Measurements from ENCODE around the gene NMT1. TPM values are rescaled to one million over a fixed set of nuclear protein-coding genes. Genes with fewer than 3 reads are reported as not detected.
A peak's percentile ranks its signal among the peaks of the same experiment; 100 is the strongest.

NMT1 gene
- total and polyA plus RNA-seq, 7 experiments from 2014 or later = 37.5 to 136 (median 84.2) TPM

DNA sequence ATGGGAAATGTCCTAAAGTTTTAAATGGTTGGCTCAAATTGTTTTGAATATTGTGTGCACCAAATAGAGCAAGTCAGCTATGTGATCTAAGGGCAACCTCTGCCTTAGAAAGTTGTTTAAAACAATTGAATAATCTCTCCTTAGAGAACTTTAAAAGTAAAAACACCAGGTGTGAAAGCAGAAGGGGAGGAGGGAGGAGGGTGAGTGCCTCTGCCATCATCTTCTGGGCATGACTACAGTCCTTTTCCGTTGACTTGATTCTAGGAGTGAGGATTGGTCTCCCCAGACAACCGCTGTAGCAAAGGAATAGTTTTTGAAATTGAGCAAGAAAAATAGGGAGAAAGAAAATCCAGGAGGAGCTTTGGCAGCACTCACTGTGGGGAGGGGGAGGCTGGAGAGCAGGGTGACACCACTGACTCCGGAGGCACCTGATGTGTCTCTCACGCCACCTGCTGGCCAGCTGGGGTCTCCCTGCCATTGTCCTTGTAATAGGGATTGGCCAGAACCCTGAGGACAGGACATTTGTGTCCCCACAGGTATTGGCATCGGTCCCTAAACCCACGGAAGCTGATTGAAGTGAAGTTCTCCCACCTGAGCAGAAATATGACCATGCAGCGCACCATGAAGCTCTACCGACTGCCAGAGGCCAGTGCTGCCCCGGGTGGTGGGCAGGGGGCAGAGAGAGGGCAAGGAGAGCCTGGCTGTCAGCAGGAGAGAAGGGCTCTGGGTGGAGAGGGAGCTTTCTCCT, 37.9 kb downstream of the NMT1 start:
- Histone ChIP-seq H3K27me3 (ENCODE audit: control insufficient read depth in 2 of 2, insufficient read depth in 2 of 2, low read length in 2 of 2) (no peaks in the 10 kb centered on the region), H3K9me3 (ENCODE audit: control insufficient read depth in 2 of 3, low read length in 3 of 3) (no peaks in the 10 kb centered on the region), H3K36me3 (ENCODE audit: control insufficient read depth in 2 of 3, insufficient read depth in 3 of 3, low read length in 3 of 3) (peaks cover 21 to 85% (median 30%) of the 10 kb centered on the region in 3 experiments), H3K27ac (ENCODE audit: low read depth, low read length) (no peak overlapping the region), H3K4me3 (ENCODE audit: low read length) (no peak overlapping the region), H3K4me1 (ENCODE audit: control insufficient read depth in 2 of 2, insufficient read depth in 2 of 2, low read length in 2 of 2) (no peaks in the 10 kb centered on the region)
- ChIA-PET POLR2A (interaction anchor here (0.7 to 1.1 kb wide), 3 partner anchors 24 to 1015 kb away, joined by 3 to 6 read pairs (median 4); no protein-coding TSS in a partner anchor), CTCF (interaction anchor here (0.6 to 1.7 kb wide), 13 partner anchors 10 to 271 kb away, joined by 3 to 12 read pairs (median 4); partner anchors contain the start of gene ACBD4)
- Mint-ChIP-seq H3K4me1 (peaks cover 0 to 6% (median 0%) of the 10 kb centered on the region in 7 donors), H3K27me3 (no peaks in the 10 kb centered on the region), H3K36me3 (peaks cover 7 to 52% (median 30%) of the 10 kb centered on the region in 5 donors), H3K27ac (peak overlapping the region in 6 of 9 donors; percentile 4 to 87 (median 62)), H3K4me3 (no peak overlapping the region), H3K9me3 (no peaks in the 10 kb centered on the region)
- peak; percentile 89 for ATAC-seq
- intact Hi-C loops (cut with micrococcal nuclease) = loop anchor here (1.0 to 5.0 kb wide), 7 partner anchors 37 to 324 kb away; partner anchors contain the start of genes DCAKD (in 1 of the 2) and NMT1 (in 1 of the 2)
- peak; percentile 38 to 77 (median 66) for DNase-seq

GRCh38 chr17:45101546-45101882, 40.4 kb downstream of the NMT1 start:
- no peak for ATAC-seq
- ChIA-PET CTCF (interaction anchor here (0.7 kb wide), 1 partner anchor 80 kb away, joined by 5 read pairs; no protein-coding TSS in a partner anchor), POLR2A (no interaction called here)
- Mint-ChIP-seq H3K9me3 (no peaks in the 10 kb centered on the region), H3K4me1 (peaks cover 0 to 5% (median 0%) of the 10 kb centered on the region in 7 donors), H3K27ac (peak overlapping the region in 1 of 9 donors; percentile 54), H3K36me3 (peaks cover 5 to 49% (median 21%) of the 10 kb centered on the region in 5 donors), H3K27me3 (no peaks in the 10 kb centered on the region), H3K4me3 (no peak overlapping the region)
- Histone ChIP-seq H3K4me3 (ENCODE audit: low read length) (no peak overlapping the region), H3K36me3 (ENCODE audit: control insufficient read depth in 2 of 3, insufficient read depth in 3 of 3, low read length in 3 of 3) (peaks cover 15 to 89% (median 21%) of the 10 kb centered on the region in 3 experiments), H3K4me1 (ENCODE audit: control insufficient read depth in 2 of 2, insufficient read depth in 2 of 2, low read length in 2 of 2) (no peaks in the 10 kb centered on the region), H3K9me3 (ENCODE audit: control insufficient read depth in 2 of 3, low read length in 3 of 3) (no peaks in the 10 kb centered on the region), H3K27me3 (ENCODE audit: control insufficient read depth in 2 of 2, insufficient read depth in 2 of 2, low read length in 2 of 2) (no peaks in the 10 kb centered on the region), H3K27ac (ENCODE audit: low read depth, low read length) (no peak overlapping the region)
- DNase-seq = no peak
- intact Hi-C loops (cut with micrococcal nuclease) = no loop called here

DNA sequence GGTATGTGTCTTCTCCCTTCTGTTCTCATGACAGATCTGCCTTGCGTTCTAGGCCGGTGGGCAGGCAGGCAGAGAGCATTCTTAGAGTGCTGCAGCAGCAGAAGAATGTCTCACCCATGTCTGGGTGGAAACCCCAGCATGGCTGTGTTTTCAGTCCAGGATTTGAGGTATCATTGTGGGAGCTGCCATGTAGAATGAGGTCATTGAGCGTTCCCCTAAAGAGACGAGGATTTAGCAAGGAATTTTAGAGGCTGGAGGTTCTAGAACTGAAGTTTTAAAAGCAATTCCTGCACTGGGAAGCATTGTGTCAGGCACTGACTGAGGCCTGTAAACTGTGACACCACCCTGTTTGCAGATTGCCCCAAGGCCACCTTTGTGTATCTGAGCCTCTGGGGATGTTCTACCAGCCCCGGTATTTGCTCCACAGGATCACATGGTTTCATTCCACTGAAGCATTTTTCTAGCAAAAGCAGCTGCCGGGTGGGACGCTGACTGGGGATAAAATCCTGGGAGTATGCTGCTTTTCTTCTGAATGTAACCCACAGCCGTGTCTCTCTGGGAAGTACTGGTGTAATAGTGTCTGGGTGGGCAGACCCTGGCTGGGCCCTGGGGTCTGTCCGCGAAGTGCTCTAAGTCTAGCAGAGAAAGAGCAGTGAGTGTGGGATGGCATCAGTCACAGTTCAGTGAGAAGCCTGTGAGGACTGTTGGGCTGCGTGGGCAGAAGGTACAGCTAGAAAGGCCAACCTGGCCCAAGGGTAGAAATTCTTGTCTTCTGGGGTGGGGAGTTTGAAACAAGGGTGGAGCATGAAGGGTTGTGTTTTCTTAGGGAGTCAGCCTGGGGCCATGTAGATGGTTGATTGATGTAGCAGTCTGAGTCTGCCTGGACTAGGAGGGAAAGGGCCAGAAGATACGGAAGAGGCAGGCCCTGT, 41.0 kb downstream of the NMT1 start:
- POLR2A ChIA-PET = no interaction called here
- DNase-seq (no peak), ATAC-seq (no peak)
- Histone ChIP-seq H3K27me3 (ENCODE audit: control insufficient read depth in 2 of 2, insufficient read depth in 2 of 2, low read length in 2 of 2) (no peaks in the 10 kb centered on the region), H3K4me3 (ENCODE audit: low read length) (no peak overlapping the region), H3K9me3 (ENCODE audit: control insufficient read depth in 2 of 3, low read length in 3 of 3) (no peaks in the 10 kb centered on the region), H3K4me1 (ENCODE audit: control insufficient read depth in 2 of 2, insufficient read depth in 2 of 2, low read length in 2 of 2) (no peaks in the 10 kb centered on the region), H3K36me3 (ENCODE audit: control insufficient read depth in 2 of 3, insufficient read depth in 3 of 3, low read length in 3 of 3) (peaks cover 15 to 89% (median 15%) of the 10 kb centered on the region in 3 experiments), H3K27ac (ENCODE audit: low read depth, low read length) (no peak overlapping the region)
- Mint-ChIP-seq H3K36me3 (peaks cover 10 to 51% (median 16%) of the 10 kb centered on the region in 5 donors), H3K27ac (peak overlapping the region in 3 of 9 donors; percentile 36 to 54 (median 42)), H3K4me1 (peaks cover 0 to 5% (median 0%) of the 10 kb centered on the region in 7 donors), H3K4me3 (no peak overlapping the region), H3K9me3 (no peaks in the 10 kb centered on the region), H3K27me3 (no peaks in the 10 kb centered on the region)
- CTCF ChIA-PET = interaction anchor here (0.5 to 0.7 kb wide), 2 partner anchors 147 to 268 kb away, joined by 3 to 4 read pairs; no protein-coding TSS in a partner anchor
- intact Hi-C loops (cut with micrococcal nuclease) = no loop called here

- POLR2A ChIA-PET = no interaction called here
- H3K36me3 Mint-ChIP-seq = peaks cover 10 to 49% (median 16%) of the 10 kb centered on the region in 5 donors
Measured at GRCh38 chr17:45102856-45103255, 41.7 kb downstream of the NMT1 start.

DNA sequence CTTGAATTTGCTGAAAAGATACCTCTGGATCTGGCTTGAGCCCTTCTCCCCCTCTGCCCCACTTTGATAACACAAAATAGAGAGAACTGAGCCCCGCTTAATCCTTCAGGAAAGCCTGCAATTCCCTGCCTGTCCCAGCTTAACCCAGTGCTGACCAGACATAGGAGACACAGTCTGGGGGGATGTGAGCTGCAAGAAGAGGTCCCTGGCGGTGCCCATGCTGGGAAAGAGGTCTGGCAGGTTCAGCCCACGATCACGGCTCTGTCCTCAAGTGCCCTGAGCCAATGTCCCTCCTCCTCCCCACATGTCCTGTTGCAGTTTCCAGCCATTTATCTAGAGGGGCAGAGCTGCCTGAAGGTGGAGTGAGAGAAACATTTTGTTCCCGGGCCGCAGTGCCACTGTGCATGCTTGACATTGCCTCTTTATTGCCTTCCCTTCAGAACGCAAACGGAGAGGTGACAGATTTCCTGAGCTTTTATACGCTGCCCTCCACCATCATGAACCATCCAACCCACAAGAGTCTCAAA, 42.2 kb downstream of the NMT1 start:
- CTCF ChIA-PET = no interaction called here
- intact Hi-C loops (cut with micrococcal nuclease) = no loop called here

More at GRCh38 chr17:45102856-45103255, 41.7 kb downstream of the NMT1 start:
- H3K27me3 ChIP-seq (ENCODE audit: control insufficient read depth in 2 of 2, insufficient read depth in 2 of 2, low read length in 2 of 2) = no peaks in the 10 kb centered on the region
- no peak overlapping the region for H3K27ac Mint-ChIP-seq
- peaks cover 11 to 89% (median 14%) of the 10 kb centered on the region in 3 experiments for H3K36me3 ChIP-seq (ENCODE audit: control insufficient read depth in 2 of 3, insufficient read depth in 3 of 3, low read length in 3 of 3)
- H3K4me3 ChIP-seq (ENCODE audit: low read length) = no peak overlapping the region
- DNase-seq = no peak
- H3K4me1 Mint-ChIP-seq = peaks cover 0 to 5% (median 0%) of the 10 kb centered on the region in 7 donors
- intact Hi-C loops (cut with micrococcal nuclease) = no loop called here
- H3K27me3 Mint-ChIP-seq = no peaks in the 10 kb centered on the region
- H3K27ac ChIP-seq (ENCODE audit: low read depth, low read length) = no peak overlapping the region
- H3K4me3 Mint-ChIP-seq = no peak overlapping the region
- H3K4me1 ChIP-seq (ENCODE audit: control insufficient read depth in 2 of 2, insufficient read depth in 2 of 2, low read length in 2 of 2) = no peaks in the 10 kb centered on the region
- ATAC-seq = no peak
- no peaks in the 10 kb centered on the region for H3K9me3 Mint-ChIP-seq
- H3K9me3 ChIP-seq (ENCODE audit: control insufficient read depth in 2 of 3, low read length in 3 of 3) = no peaks in the 10 kb centered on the region
- CTCF ChIA-PET = interaction anchor here (0.5 to 0.7 kb wide), 2 partner anchors 147 to 268 kb away, joined by 3 to 4 read pairs; no protein-coding TSS in a partner anchor

GRCh38 chr17:45104029-45104428, 42.9 kb downstream of the NMT1 start:
- no peak overlapping the region for H3K27ac ChIP-seq (ENCODE audit: low read depth, low read length)
- H3K27me3 ChIP-seq (ENCODE audit: control insufficient read depth in 2 of 2, insufficient read depth in 2 of 2, low read length in 2 of 2) = no peaks in the 10 kb centered on the region
- H3K9me3 ChIP-seq (ENCODE audit: control insufficient read depth in 2 of 3, low read length in 3 of 3) = no peaks in the 10 kb centered on the region
- CTCF ChIA-PET = interaction anchor here (0.5 kb wide), 1 partner anchor 34 kb away, joined by 4 read pairs; no protein-coding TSS in a partner anchor
- H3K4me3 ChIP-seq (ENCODE audit: low read length) = no peak overlapping the region
- H3K27me3 Mint-ChIP-seq = no peaks in the 10 kb centered on the region
- POLR2A ChIA-PET = no interaction called here
- peaks cover 0 to 2% (median 0%) of the 10 kb centered on the region in 7 donors for H3K4me1 Mint-ChIP-seq
- H3K36me3 Mint-ChIP-seq = peaks cover 8 to 38% (median 16%) of the 10 kb centered on the region in 5 donors
- ATAC-seq (no peak), DNase-seq (no peak)
- H3K4me1 ChIP-seq (ENCODE audit: control insufficient read depth in 2 of 2, insufficient read depth in 2 of 2, low read length in 2 of 2) = no peaks in the 10 kb centered on the region
- no peak overlapping the region for H3K27ac Mint-ChIP-seq
- H3K4me3 Mint-ChIP-seq = no peak overlapping the region
- intact Hi-C loops (cut with micrococcal nuclease) = no loop called here
- no peaks in the 10 kb centered on the region for H3K9me3 Mint-ChIP-seq
- peaks cover 7 to 88% (median 8%) of the 10 kb centered on the region in 3 experiments for H3K36me3 ChIP-seq (ENCODE audit: control insufficient read depth in 2 of 3, insufficient read depth in 3 of 3, low read length in 3 of 3)

More for the DNA sequence above, 42.2 kb downstream of the NMT1 start:
- H3K4me3 ChIP-seq (ENCODE audit: low read length) = no peak overlapping the region
- Mint-ChIP-seq H3K4me1 (peaks cover 0 to 5% (median 0%) of the 10 kb centered on the region in 7 donors), H3K9me3 (no peaks in the 10 kb centered on the region), H3K27me3 (no peaks in the 10 kb centered on the region), H3K4me3 (no peak overlapping the region), H3K36me3 (peaks cover 8 to 45% (median 17%) of the 10 kb centered on the region in 5 donors), H3K27ac (peak overlapping the region in 1 of 9 donors; percentile 26)
- no peaks in the 10 kb centered on the region for H3K9me3 ChIP-seq (ENCODE audit: control insufficient read depth in 2 of 3, low read length in 3 of 3)
- no peaks in the 10 kb centered on the region for H3K27me3 ChIP-seq (ENCODE audit: control insufficient read depth in 2 of 2, insufficient read depth in 2 of 2, low read length in 2 of 2)
- DNase-seq (no peak), ATAC-seq (no peak)
- no peaks in the 10 kb centered on the region for H3K4me1 ChIP-seq (ENCODE audit: control insufficient read depth in 2 of 2, insufficient read depth in 2 of 2, low read length in 2 of 2)
- H3K36me3 ChIP-seq (ENCODE audit: control insufficient read depth in 2 of 3, insufficient read depth in 3 of 3, low read length in 3 of 3) = peaks cover 7 to 89% (median 10%) of the 10 kb centered on the region in 3 experiments
- POLR2A ChIA-PET = no interaction called here
- no peak overlapping the region for H3K27ac ChIP-seq (ENCODE audit: low read depth, low read length)

Data from naive thymus-derived CD4-positive, alpha-beta T cell (primary cell).